Right lobe of liver (tissue), 6 donors: Measurements from ENCODE around the gene ACP7. TPM values are rescaled to one million over a fixed set of nuclear protein-coding genes. Genes with fewer than 3 reads are reported as not detected.

Experiments
- ATAC-seq, 4 donors: fragments of 200-7000 bp; cut with Tn5 transposase; one replicate each; pipeline ENCODE4 v1.9.1; 2020; ENCODE audit warnings: mild to moderate bottlenecking in 4 of 4, moderate library complexity in 4 of 4
- DNase-seq, 3 donors: peaks; one replicate each; pipeline ENCODE4 v3.0.0-alpha.2; 2020
- H3K27ac ChIP-seq, 3 donors: fragments of 200-600 bp; one replicate each; pipeline ENCODE4 v1.8.0; 2022
- H3K27me3 ChIP-seq, 2 donors: fragments of 200-600 bp; one replicate each; pipeline ENCODE4 v1.8.0; 2022
- H3K36me3 ChIP-seq, 4 donors: fragments of 200-600 bp; sonication (generic) in 1 of 4; one replicate each; pipeline versions ENCODE4 v1.5.1 to v1.8.0; 2017 to 2022; ENCODE audit warnings: control low read depth in 1 of 4
- H3K4me1 ChIP-seq, 4 donors: fragments of 200-600 bp; sonication (generic) in 1 of 4; one replicate each; pipeline versions ENCODE4 v1.5.1 to v1.8.0; 2017 to 2022; ENCODE audit warnings: control low read depth in 1 of 4
- H3K4me3 ChIP-seq, 3 donors: fragments of 200-600 bp; one replicate each; pipeline ENCODE4 v1.8.0; 2022
- H3K9me3 ChIP-seq, 4 donors: fragments of 200-600 bp; sonication (generic) in 1 of 4; one replicate each; pipeline versions ENCODE4 v1.5.1 to v1.8.0; 2017 to 2022; ENCODE audit warnings: control low read depth in 1 of 4
- CTCF ChIP-seq, 4 donors: fragments of 200-600 bp in 3 of 4; fragments of 450-650 bp in 1 of 4; IDR thresholded peaks; one replicate each; pipeline versions ENCODE4 v1.5.1 to v1.8.0; 2016 to 2022; ENCODE audit warnings: antibody characterized with exemption in 4 of 4, mild to moderate bottlenecking in 2 of 4
- POLR2A ChIP-seq: fragments of 450-650 bp; IDR thresholded peaks from one replicate; pipeline ENCODE4 v1.6.1; 2017; ENCODE audit warnings: antibody characterized with exemption, mild to moderate bottlenecking
- WGBS: methylation state at CpG from one replicate; pipeline ENCODE4 v1.1.6; 2018; ENCODE audit warnings: low coverage, low lambda C conversion rate; ENCODE audit not compliant: insufficient coverage; ENCODE audit errors: missing lambda C conversion rate; 5-methylcytosine and 5-hydroxymethylcytosine counted together
- intact Hi-C, 2 donors: fragments of 100-400 bp; cut with DNase I; formaldehyde crosslinking; loops; one replicate each; pipeline versions ENCODE4 v1.11.2 to v1.14.1; 2022
- total RNA-seq, 6 experiments: library from RNA; depleted of rRNA in 2 of 6; stranded (reverse); fragments of >200 nt in 2 of 6; fragmentation: NEBNext Ultra II Directional in 3 of 6; extraction: Animal tissue kit (Norgen Biotek cat#: 25700) in 3 of 6; gene quantifications; one replicate each; pipeline versions ENCODE4 v1.1.0 to v1.2.4, GENCODE V29; 2016 to 2023
- donor health status: DM: no; HTN: yes; CAD: no.
- donor health status: DM: no; HTN: no; CAD: no.
- donor health status: DM: no; HTN: no; CAD: no.
- donor health status: DM: no; HTN: yes; CAD: no.
- donor health status: DM: no; HTN: yes; CAD: no.

Gene ACP7
- total RNA-seq, 6 experiments from 2014 or later, result not detected

GRCh38 chr19:39127812-39128515, 43.8 kb downstream of the ACP7 start:
- TF ChIP-seq POLR2A (no peak), CTCF (IDR thresholded peaks at IDR 0.05) (no peak)
- H3K4me3 ChIP-seq, result no peak overlapping the region
- no CpG with 5 or more reads among the region's 9 CpGs for WGBS
- no peaks in the 10 kb centered on the region for H3K36me3 ChIP-seq
- DNase-seq, result peak; percentile 64 to 84 (median 78)
- H3K27me3 ChIP-seq, result no peaks in the 10 kb centered on the region
- H3K27ac ChIP-seq, result no peak overlapping the region
- peak; percentile 27 to 44 (median 34) for ATAC-seq
- intact Hi-C loops, result no loop called here
- H3K4me1 ChIP-seq, result peaks cover 0 to 39% (median 19%) of the 10 kb centered on the region in 4 donors
- H3K9me3 ChIP-seq, result no peaks in the 10 kb centered on the region

- 39% methylated on average over 6 of the region's 6 CpGs for WGBS
- intact Hi-C loops, result no loop called here
- TF ChIP-seq POLR2A (no peak), CTCF (IDR thresholded peaks at IDR 0.05) (no peak)
These were observed 44.4 kb downstream of the ACP7 start for GRCh38 chr19:39128516-39129079.

GRCh38 chr19:39129116-39129515, 44.9 kb downstream of the ACP7 start:
- intact Hi-C loops, result no loop called here
- H3K4me3 ChIP-seq, result no peak overlapping the region
- ATAC-seq (no peak), DNase-seq (no peak)
- 100% methylated on average over 2 of the region's 11 CpGs for WGBS
- TF ChIP-seq CTCF (IDR thresholded peaks at IDR 0.05) (no peak), POLR2A (no peak)
- no peaks in the 10 kb centered on the region for H3K36me3 ChIP-seq
- no peaks in the 10 kb centered on the region for H3K9me3 ChIP-seq
- no peak overlapping the region for H3K27ac ChIP-seq
- H3K27me3 ChIP-seq, result no peaks in the 10 kb centered on the region
- H3K4me1 ChIP-seq, result peaks cover 0 to 43% (median 19%) of the 10 kb centered on the region in 4 donors

More at GRCh38 chr19:39128516-39129079, 44.4 kb downstream of the ACP7 start:
- no peaks in the 10 kb centered on the region for H3K27me3 ChIP-seq
- DNase-seq (no peak), ATAC-seq (no peak)
- no peaks in the 10 kb centered on the region for H3K36me3 ChIP-seq
- H3K4me3 ChIP-seq, result no peak overlapping the region
- H3K4me1 ChIP-seq, result peaks cover 0 to 43% (median 19%) of the 10 kb centered on the region in 4 donors
- H3K27ac ChIP-seq, result no peak overlapping the region
- H3K9me3 ChIP-seq, result no peaks in the 10 kb centered on the region

- H3K4me3 ChIP-seq, result no peak overlapping the region
- H3K36me3 ChIP-seq, result no peaks in the 10 kb centered on the region
- H3K27ac ChIP-seq, result no peak overlapping the region
- ATAC-seq, result no peak
- peaks cover 0 to 37% (median 16%) of the 10 kb centered on the region in 4 donors for H3K4me1 ChIP-seq
- no peaks in the 10 kb centered on the region for H3K27me3 ChIP-seq
- intact Hi-C loops, result loop anchor here (10.0 kb wide), 1 partner anchor 54 kb away; no protein-coding TSS in a partner anchor
- no peak for DNase-seq
- 87% methylated on average over 16 of the region's 22 CpGs for WGBS
- no peaks in the 10 kb centered on the region for H3K9me3 ChIP-seq
- no peak for TF ChIP-seq POLR2A
- no peak for TF ChIP-seq CTCF (IDR thresholded peaks at IDR 0.05)
These were observed 46.4 kb downstream of the ACP7 start for GRCh38 chr19:39130337-39131254.
